A549 (cell line): Measurements from ENCODE around the gene SLC16A1. TPM values are rescaled to one million over a fixed set of nuclear protein-coding genes. Genes with fewer than 3 reads are reported as not detected.

ENCODE experiments used
- ATAC-seq, 2 experiments: fragments of 200-7000 bp in 1 of 2; fragments of >200 bp in 1 of 2; cut with Nextera tagmentation in 1 of 2; cut with Tn5 transposase in 1 of 2; 3 replicates each; pipeline versions ENCODE4 v1.8.0 to v1.9.1; 2018 to 2020; ENCODE audit warnings: mild to moderate bottlenecking in 1 of 2, moderate library complexity in 1 of 2
- CTCF ChIA-PET: fragments of 300-600 bp; sonication (Branson Sonifier 250); formaldehyde crosslinking; extraction: SDS; loops from one replicate; lab custom pipeline; 2021; ENCODE audit warnings: antibody characterized with exemption, inconsistent platforms; lab: Yijun Ruan, JAX
- POLR2A ChIA-PET: fragments of 350-600 bp; formaldehyde crosslinking; extraction: SDS; loops from one replicate; lab custom pipeline; 2021; ENCODE audit warnings: antibody characterized with exemption, inconsistent platforms; lab: Yijun Ruan, JAX
- DNase-seq, 2 experiments: peaks; one replicate each; pipeline versions ENCODE4 v3.0.0 to v3.0.0-alpha.2; 2011 to 2016; ENCODE audit warnings: low read depth in 1 of 2, low spot score in 1 of 2
- FAIRE-seq: peaks from 2 replicates; lab custom pipeline; 2011; peaks lifted over from hg19 to GRCh38; lab: Jason Lieb, UNC
- H3K27ac ChIP-seq, 2 experiments: fragments of >200 bp; sonication (Bioruptor Twin); formaldehyde crosslinking; 3 replicates each; pipeline ENCODE4 v1.5.1; 2016 to 2017
- H3K4me1 ChIP-seq: fragments of >200 bp; sonication (Bioruptor Twin); formaldehyde crosslinking; 3 replicates; pipeline ENCODE4 v1.6.1; 2016
- H3K4me2 ChIP-seq: fragments of >200 bp; sonication (Bioruptor Twin); formaldehyde crosslinking; 3 replicates; pipeline ENCODE4 v1.6.1; 2016
- H3K4me3 ChIP-seq: fragments of >200 bp; sonication (Bioruptor Twin); formaldehyde crosslinking; 3 replicates; pipeline ENCODE4 v1.5.1; 2016
- H3K9me3 ChIP-seq: fragments of >200 bp; sonication (Bioruptor Twin); formaldehyde crosslinking; 3 replicates; pipeline ENCODE4 v1.6.1; 2016
- CBX2 ChIP-seq: fragments of 200-600 bp; sonication (generic); IDR thresholded peaks from 2 replicates; pipeline ENCODE4 v1.6.1; 2016; ENCODE audit warnings: low read depth, mild to moderate bottlenecking, borderline replicate concordance
- CBX8 ChIP-seq: fragments of 200-600 bp; sonication (generic); IDR thresholded peaks from 2 replicates; pipeline ENCODE4 v1.6.1; 2016
- CHD2 ChIP-seq: fragments of 150-350 bp; IDR thresholded peaks from 2 replicates; pipeline ENCODE4 v1.6.1; 2014; ENCODE audit warnings: low read length; ENCODE audit not compliant: partially characterized antibody
- EHMT2 ChIP-seq: fragments of 200-600 bp; sonication (generic); IDR thresholded peaks from 2 replicates; pipeline ENCODE4 v1.6.1; 2016; ENCODE audit warnings: antibody characterized with exemption, low read depth, mild to moderate bottlenecking, moderate library complexity
- EP300 ChIP-seq, 2 experiments: fragments of >200 bp; sonication (Bioruptor Twin); formaldehyde crosslinking; IDR thresholded peaks; 2 replicates in 1 of 2; 3 replicates in 1 of 2; pipeline ENCODE4 v1.6.1; 2016 to 2017
- FOSB ChIP-seq: fragments of 250-450 bp; sonication (Bioruptor Pico); IDR thresholded peaks from 2 replicates; pipeline ENCODE4 v1.5.0; 2020; ENCODE audit warnings: mild to moderate bottlenecking, moderate library complexity
- FOSL2 ChIP-seq, 2 experiments: fragments of 450-650 bp in 1 of 2; fragments of >200 bp in 1 of 2; sonication (Bioruptor Twin) in 1 of 2; formaldehyde crosslinking; IDR thresholded peaks; 2 replicates each; pipeline versions ENCODE4 v1.5.0 to v1.6.1; 2016 to 2020; ENCODE audit warnings: mild to moderate bottlenecking in 1 of 2, moderate library complexity in 1 of 2
- FOXS1 ChIP-seq: fragments of 250-450 bp; sonication (Bioruptor Pico); IDR thresholded peaks from 2 replicates; pipeline ENCODE4 v1.5.0; 2020; ENCODE audit warnings: mild to moderate bottlenecking, moderate library complexity
- HEYL ChIP-seq: fragments of 250-450 bp; sonication (Bioruptor Pico); IDR thresholded peaks from 2 replicates; pipeline ENCODE4 v1.8.0; 2021; ENCODE audit warnings: mild to moderate bottlenecking, moderate library complexity
- HOXB13 ChIP-seq: fragments of 250-450 bp; sonication (Bioruptor Pico); IDR thresholded peaks from 2 replicates; pipeline ENCODE4 v1.5.0; 2020; ENCODE audit warnings: low read depth, mild to moderate bottlenecking, moderate library complexity
- JUNB ChIP-seq: fragments of >200 bp; sonication (Bioruptor Twin); formaldehyde crosslinking; IDR thresholded peaks from 2 replicates; pipeline ENCODE4 v1.6.1; 2016
- KDM5A ChIP-seq: fragments of 200-600 bp; sonication (generic); IDR thresholded peaks from 2 replicates; pipeline ENCODE4 v1.6.1; 2016; ENCODE audit warnings: antibody characterized with exemption, mild to moderate bottlenecking
- MAFK ChIP-seq: fragments of 450-650 bp; IDR thresholded peaks from 2 replicates; pipeline ENCODE4 v1.6.1; 2014; ENCODE audit not compliant: partially characterized antibody
- MAX ChIP-seq: IDR thresholded peaks from 2 replicates; pipeline ENCODE4 v1.6.1; 2012
- MYC ChIP-seq: IDR thresholded peaks from 2 replicates; pipeline ENCODE4 v1.6.1; 2012; ENCODE audit warnings: mild to moderate bottlenecking, inconsistent platforms, low read length, improper control_type of control experiment, borderline replicate concordance
- PHF8 ChIP-seq: fragments of 200-600 bp; sonication (generic); IDR thresholded peaks from 2 replicates; pipeline ENCODE4 v1.6.1; 2016; ENCODE audit warnings: low read depth, mild to moderate bottlenecking, antibody characterized with exemption, moderate library complexity, borderline replicate concordance
- POLR2AphosphoS2 ChIP-seq: conservative IDR thresholded peaks from 2 replicates; pipeline ENCODE4 v1.6.1; 2012; ENCODE audit warnings: low read length, improper control_type of control experiment, inconsistent platforms
- RARB ChIP-seq: fragments of 250-450 bp; sonication (Bioruptor Pico); IDR thresholded peaks from 2 replicates; pipeline ENCODE4 v1.8.0; 2021; ENCODE audit warnings: mild to moderate bottlenecking, moderate library complexity
- REST ChIP-seq: fragments of 200-600 bp; sonication (generic); IDR thresholded peaks from 2 replicates; pipeline ENCODE4 v1.6.1; 2016; ENCODE audit warnings: antibody characterized with exemption, mild to moderate bottlenecking, moderate library complexity
- SMC3 ChIP-seq: fragments of >200 bp; sonication (Bioruptor Twin); formaldehyde crosslinking; IDR thresholded peaks from 3 replicates; pipeline ENCODE4 v1.6.1; 2018; ENCODE audit warnings: inconsistent platforms
- SREBF2 ChIP-seq: fragments of 450-650 bp; IDR thresholded peaks from 2 replicates; pipeline ENCODE4 v1.6.1; 2014; ENCODE audit warnings: mild to moderate bottlenecking, moderate library complexity
- TFCP2L1 ChIP-seq: fragments of 250-450 bp; sonication (Bioruptor Pico); IDR thresholded peaks from 2 replicates; pipeline ENCODE4 v1.5.0; 2021; ENCODE audit warnings: mild to moderate bottlenecking
- ZC3H11A ChIP-seq: fragments of 450-650 bp; IDR thresholded peaks from 2 replicates; pipeline ENCODE4 v1.6.1; 2014; ENCODE audit warnings: antibody characterized with exemption, mild to moderate bottlenecking
- ZSCAN20 ChIP-seq: fragments of 250-450 bp; sonication (Bioruptor Pico); IDR thresholded peaks from 2 replicates; pipeline ENCODE4 v1.8.0; 2022; ENCODE audit warnings: mild to moderate bottlenecking, moderate library complexity
- WGBS: methylation state at CpG from one replicate; pipeline ENCODE4 v1.1.6; 2017; ENCODE audit errors: missing lambda C conversion rate; 5-methylcytosine and 5-hydroxymethylcytosine counted together
- polyA plus RNA-seq, 4 experiments: library from polyadenylated mRNA; depleted of rRNA in 3 of 4; stranded (reverse); fragments of >200 nt; fragmentation: RNase III in 1 of 4; extraction: RNeasy Plus Mini Kit Qiagen cat#74134 plus additional on column Dnase treatment in 1 of 4; gene quantifications; 2 replicates in 3 of 4; 3 replicates in 1 of 4; pipeline ENCODE4 v1.2.3, GENCODE V29; 2011 to 2017
- TF ChIP-seq, protein P1 (sequence below): IDR thresholded peaks from 2 replicates; pipeline ENCODE4 v1.6.1; 2012

The SLC16A1 gene
- polyA plus RNA-seq, 2 of the 4 experiments (the other 2 are of a cell fraction): 42.7 to 70.2 TPM

DNA sequence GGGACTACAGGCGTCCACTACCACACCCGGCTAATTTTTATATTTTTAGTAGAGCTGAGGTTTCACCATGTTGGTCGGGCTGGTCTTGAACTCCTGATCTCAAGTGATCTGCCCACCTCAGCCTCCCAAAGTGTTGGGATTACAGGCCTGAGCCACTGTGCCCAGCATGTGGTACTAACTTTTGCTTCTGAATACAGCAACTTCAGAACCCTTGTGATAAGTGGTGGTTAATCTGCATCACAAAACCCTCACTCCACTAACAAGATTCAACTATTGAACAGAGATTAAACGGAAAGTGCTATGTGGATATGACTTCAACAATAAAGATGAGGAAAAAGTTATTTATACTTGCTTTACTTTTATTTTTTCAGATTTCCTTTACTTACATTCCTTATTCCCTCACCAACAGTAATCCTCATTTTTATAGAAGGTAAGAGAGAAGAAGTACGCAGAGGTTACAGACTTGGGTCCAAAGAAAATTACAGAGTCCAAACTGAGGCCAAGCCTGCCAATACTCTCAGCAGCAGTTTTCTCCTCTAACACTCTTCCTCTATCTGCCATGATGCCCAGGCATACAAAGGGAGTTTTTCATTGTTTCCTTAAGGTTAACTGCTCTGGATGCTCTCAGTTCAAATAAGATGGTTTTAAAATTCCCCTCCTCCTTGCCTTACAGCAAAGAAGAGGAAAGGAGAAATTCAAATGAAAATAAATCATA is 44.3 kb downstream of the SLC16A1 start:
- POLR2A ChIA-PET: no interaction called here
- CTCF ChIA-PET: interaction anchor here (1.9 kb wide), 1 partner anchor 31 kb away, joined by 4 read pairs; no protein-coding TSS in a partner anchor
- H3K4me2 ChIP-seq: no peak overlapping the region
- FAIRE-seq (no peak), DNase-seq (no peak), ATAC-seq (no peak)
- no peak overlapping the region for H3K4me3 ChIP-seq
- H3K4me1 ChIP-seq: peaks cover 6% of the 10 kb centered on the region; the same call in 2 of the 3 replicates
- no peaks in the 10 kb centered on the region for H3K9me3 ChIP-seq
- H3K27ac ChIP-seq: no peak overlapping the region
- WGBS: 90% methylated on average over 5 of the region's 5 CpGs
- TF ChIP-seq KDM5A: no peak
- no peak for TF ChIP-seq FOSL2 (IDR thresholded peaks at IDR 0.05)
- no peak for TF ChIP-seq FOSL2 (CRISPR knock-in tag; IDR thresholded peaks at IDR 0.05)
- TF ChIP-seq CHD2: no peak
- no peak for TF ChIP-seq CBX8
- TF ChIP-seq POLR2AphosphoS2: no peak
- no peak for TF ChIP-seq REST
- no peak for TF ChIP-seq ZC3H11A
- TF ChIP-seq CBX2: no peak
- TF ChIP-seq, all 56 proteins: peak for 0

GRCh38 chr1:112909847-112910246 is 46.1 kb downstream of the SLC16A1 start:
- no peak overlapping the region for H3K4me2 ChIP-seq
- ATAC-seq (no peak), DNase-seq (no peak), FAIRE-seq (no peak)
- WGBS: 89% methylated on average over 2 of the region's 2 CpGs
- H3K4me1 ChIP-seq: no peaks in the 10 kb centered on the region
- no peak for TF ChIP-seq MAX
- TF ChIP-seq, protein P1, sequence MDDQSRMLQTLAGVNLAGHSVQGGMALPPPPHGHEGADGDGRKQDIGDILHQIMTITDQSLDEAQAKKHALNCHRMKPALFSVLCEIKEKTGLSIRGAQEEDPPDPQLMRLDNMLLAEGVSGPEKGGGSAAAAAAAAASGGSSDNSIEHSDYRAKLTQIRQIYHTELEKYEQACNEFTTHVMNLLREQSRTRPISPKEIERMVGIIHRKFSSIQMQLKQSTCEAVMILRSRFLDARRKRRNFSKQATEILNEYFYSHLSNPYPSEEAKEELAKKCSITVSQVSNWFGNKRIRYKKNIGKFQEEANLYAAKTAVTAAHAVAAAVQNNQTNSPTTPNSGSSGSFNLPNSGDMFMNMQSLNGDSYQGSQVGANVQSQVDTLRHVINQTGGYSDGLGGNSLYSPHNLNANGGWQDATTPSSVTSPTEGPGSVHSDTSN: no peak
- no peak for TF ChIP-seq JUNB
- no peak for TF ChIP-seq FOXS1 (CRISPR knock-in tag)
- no peak overlapping the region for H3K4me3 ChIP-seq
- no peaks in the 10 kb centered on the region for H3K9me3 ChIP-seq
- ChIA-PET POLR2A (no interaction called here), CTCF (interaction anchor here (1.1 to 1.9 kb wide), 2 partner anchors 10 to 29 kb away, joined by 4 read pairs; no protein-coding TSS in a partner anchor)
- H3K27ac ChIP-seq: no peak overlapping the region

DNA sequence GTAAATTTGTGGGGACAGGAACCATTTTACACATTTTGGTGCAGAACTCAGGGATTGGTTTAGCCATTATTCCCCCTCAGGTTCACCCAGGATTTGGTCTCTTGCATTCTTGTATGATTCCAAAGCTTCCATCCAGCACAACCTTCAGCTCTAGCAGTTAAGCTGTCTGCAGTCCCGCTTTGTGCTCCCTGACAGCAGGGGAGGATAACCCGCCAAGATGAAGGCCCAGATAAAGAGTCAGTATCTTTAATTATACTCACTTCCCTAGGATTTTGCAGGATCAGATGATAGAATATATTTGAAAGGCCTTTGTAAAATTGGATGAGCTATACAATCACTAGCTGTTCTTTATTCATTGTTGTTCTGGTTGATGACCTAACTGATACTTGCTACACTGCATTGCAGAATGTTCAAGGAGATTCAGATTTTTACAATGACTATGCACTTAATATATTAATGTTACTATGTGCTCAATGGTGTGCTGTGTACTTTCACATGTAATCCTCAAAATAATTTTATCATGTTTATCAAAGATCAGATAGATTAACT is 49.8 kb downstream of the SLC16A1 start:
- CTCF ChIA-PET: interaction anchor here (1.5 to 1.7 kb wide), 3 partner anchors 9 to 25 kb away, joined by 4 read pairs; no protein-coding TSS in a partner anchor
- FAIRE-seq: no peak
- 87% methylated on average over 2 of the region's 2 CpGs for WGBS
- POLR2A ChIA-PET: no interaction called here
- no peak overlapping the region for H3K27ac ChIP-seq
- no peak overlapping the region for H3K4me2 ChIP-seq
- ATAC-seq: no peak
- no peaks in the 10 kb centered on the region for H3K9me3 ChIP-seq
- no peak overlapping the region for H3K4me3 ChIP-seq
- no peaks in the 10 kb centered on the region for H3K4me1 ChIP-seq
- no peak for DNase-seq
- TF ChIP-seq FOSB (CRISPR knock-in tag) (no peak), TFCP2L1 (CRISPR knock-in tag) (no peak), SMC3 (no peak), CBX8 (no peak), EHMT2 (no peak), POLR2AphosphoS2 (no peak), HOXB13 (CRISPR knock-in tag) (no peak), FOXS1 (CRISPR knock-in tag) (no peak), MYC (no peak), REST (no peak), HEYL (CRISPR knock-in tag) (no peak), PHF8 (no peak), SREBF2 (no peak), ZSCAN20 (CRISPR knock-in tag) (no peak), EP300 (IDR thresholded peaks at IDR 0.05) (no peak), MAFK (no peak), RARB (CRISPR knock-in tag) (no peak)
